Neural cell (in vitro differentiated cells): ENCODE measurements around the gene DPP6. TPM values are rescaled to one million over a fixed set of nuclear protein-coding genes. Genes with fewer than 3 reads are reported as not detected.

Experiments used
- H2AFZ ChIP-seq: fragments of 200-600, 300-800 bp; sonication (generic), shearing (Covaris generic); 2 replicates; pipeline ENCODE4 v1.6.0; 2014; ENCODE audit warnings: low read depth, mild to moderate bottlenecking, antibody characterized with exemption, low read length, moderate library complexity
- H3F3A ChIP-seq: fragments of 200-600 bp; shearing (Covaris generic); 2 replicates; pipeline ENCODE4 v1.6.1; 2016; ENCODE audit warnings: mild to moderate bottlenecking, moderate library complexity, mixed read lengths, antibody characterized with exemption, low read length; ENCODE audit not compliant: insufficient read depth, poor library complexity, severe bottlenecking
- H3K27ac ChIP-seq: fragments of 200-600, 300-800 bp; sonication (generic), shearing (Covaris generic); 2 replicates; pipeline ENCODE4 v1.5.1; 2014; ENCODE audit warnings: mild to moderate bottlenecking, low read length, moderate library complexity
- H3K27me3 ChIP-seq: fragments of 300-800, 200-600 bp; sonication (generic), shearing (Covaris generic); 2 replicates; pipeline ENCODE4 v1.6.0; 2014; ENCODE audit warnings: mild to moderate bottlenecking, low read depth, low read length, moderate library complexity; ENCODE audit not compliant: insufficient read depth
- H3K36me3 ChIP-seq: fragments of 300-800, 200-600 bp; sonication (generic), shearing (Covaris generic); 2 replicates; pipeline ENCODE4 v1.5.1; 2014; ENCODE audit warnings: mild to moderate bottlenecking, antibody characterized with exemption, low read length, moderate library complexity; ENCODE audit not compliant: insufficient read depth
- H3K4me2 ChIP-seq: fragments of 300-800, 200-600 bp; sonication (generic), shearing (Covaris generic); 2 replicates; pipeline ENCODE4 v1.6.0; 2014; ENCODE audit warnings: mild to moderate bottlenecking, low read length
- H3K4me3 ChIP-seq: fragments of 300-800, 200-600 bp; sonication (generic), shearing (Covaris generic); 2 replicates; pipeline ENCODE4 v1.5.1; 2014; ENCODE audit warnings: mild to moderate bottlenecking, low read length, moderate library complexity
- H3K79me2 ChIP-seq: fragments of 200-600 bp; shearing (Covaris generic); replicated peaks from 2 replicates; pipeline ENCODE4 v1.6.0; 2014; ENCODE audit warnings: mild to moderate bottlenecking, low read length, moderate library complexity; ENCODE audit not compliant: insufficient read depth
- H3K9ac ChIP-seq: fragments of 300-800, 200-600 bp; sonication (generic), shearing (Covaris generic); 2 replicates; pipeline ENCODE4 v1.6.1; 2016; ENCODE audit warnings: mild to moderate bottlenecking, low read length, mixed read lengths
- H3K9me2 ChIP-seq: fragments of 200-600 bp; shearing (Covaris generic); 2 replicates; pipeline ENCODE4 v1.6.1; 2016; ENCODE audit warnings: mild to moderate bottlenecking, low read length, mixed read lengths; ENCODE audit not compliant: insufficient read depth
- H3K9me3 ChIP-seq: fragments of 200-600, 300-800 bp; sonication (generic), shearing (Covaris generic); 2 replicates; pipeline ENCODE4 v1.6.1; 2016; ENCODE audit warnings: mild to moderate bottlenecking, mixed run types, low read length, moderate library complexity, mixed read lengths
- H4K20me1 ChIP-seq: fragments of 200-600 bp; shearing (Covaris generic); 2 replicates; pipeline ENCODE4 v1.6.1; 2016; ENCODE audit warnings: mild to moderate bottlenecking, mixed run types; ENCODE audit not compliant: insufficient read depth
- CTCF ChIP-seq: fragments of 450-650 bp; IDR thresholded peaks from 2 replicates; pipeline ENCODE4 v1.5.1; 2014; ENCODE audit warnings: antibody characterized with exemption, mild to moderate bottlenecking, moderate library complexity; ENCODE audit not compliant: poor library complexity, severe bottlenecking
- EP300 ChIP-seq: fragments of 450-650 bp; conservative IDR thresholded peaks from 2 replicates; pipeline ENCODE4 v1.6.1; 2014; ENCODE audit warnings: antibody characterized with exemption, mild to moderate bottlenecking, moderate library complexity; ENCODE audit not compliant: poor library complexity, severe bottlenecking
- EZH2 ChIP-seq: fragments of 200-600, 300-800 bp; shearing (Covaris generic), sonication (generic); IDR thresholded peaks from 2 replicates; pipeline ENCODE4 v1.6.1; 2014; ENCODE audit warnings: antibody characterized with exemption, low read length, borderline replicate concordance, mild to moderate bottlenecking; ENCODE audit not compliant: insufficient read depth, poor library complexity, severe bottlenecking
- MXI1 ChIP-seq: fragments of 450-650 bp; conservative IDR thresholded peaks from 2 replicates; pipeline ENCODE4 v1.6.1; 2014; ENCODE audit warnings: antibody characterized with exemption, mild to moderate bottlenecking; ENCODE audit not compliant: poor library complexity, severe bottlenecking
- POLR2AphosphoS5 ChIP-seq: IDR thresholded peaks from 2 replicates; pipeline ENCODE4 v1.6.1; 2012
- RAD21 ChIP-seq: fragments of 450-650 bp; conservative IDR thresholded peaks from 2 replicates; pipeline ENCODE4 v1.6.1; 2014; ENCODE audit warnings: antibody characterized with exemption, mild to moderate bottlenecking, moderate library complexity
- REST ChIP-seq: IDR thresholded peaks from 2 replicates; pipeline ENCODE4 v1.6.1; 2012; ENCODE audit warnings: borderline replicate concordance
- SMC3 ChIP-seq: fragments of 450-650 bp; conservative IDR thresholded peaks from 2 replicates; pipeline ENCODE4 v1.6.1; 2014; ENCODE audit warnings: antibody characterized with exemption, mild to moderate bottlenecking, moderate library complexity; ENCODE audit not compliant: poor library complexity
- TAF1 ChIP-seq: IDR thresholded peaks from 2 replicates; pipeline ENCODE4 v1.6.1; 2012; ENCODE audit warnings: low read depth
- polyA plus RNA-seq: library from polyadenylated mRNA; depleted of rRNA; stranded (reverse); fragments of >200 nt; gene quantifications from 2 replicates; pipeline ENCODE4 v1.2.3, GENCODE V29; 2014

Gene DPP6
- polyA plus RNA-seq, 1 donor from 2014 or later, result 20.4 TPM

DNA sequence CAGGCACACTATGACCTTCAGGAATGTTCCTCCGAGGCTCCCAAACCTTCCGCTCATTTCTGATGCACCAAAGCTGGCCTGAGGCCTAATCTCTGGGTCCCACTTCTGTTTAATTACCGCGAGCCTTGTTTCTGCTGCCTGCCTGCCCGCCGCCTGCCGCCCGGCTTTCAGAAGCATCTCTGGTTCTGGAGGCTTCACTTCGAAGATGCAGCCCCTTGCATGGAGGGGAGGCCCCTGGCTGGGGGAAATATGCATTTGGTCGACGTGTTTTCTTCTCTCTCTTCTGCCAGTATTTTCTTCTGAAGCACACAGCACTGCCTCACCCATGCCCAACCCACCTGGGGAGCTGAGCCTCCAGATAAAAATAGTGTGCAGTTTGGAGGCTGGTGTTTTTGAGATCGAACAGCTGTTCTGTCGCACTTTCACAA lies 783.8 kb downstream of the DPP6 start:
- H3K36me3 ChIP-seq, result peaks cover 3% of the 10 kb centered on the region
- no peak overlapping the region for H2AFZ ChIP-seq
- no peaks in the 10 kb centered on the region for H3F3A ChIP-seq
- no peak overlapping the region for H3K4me3 ChIP-seq
- H4K20me1 ChIP-seq, result no peaks in the 10 kb centered on the region
- H3K9me2 ChIP-seq, result no peaks in the 10 kb centered on the region
- no peaks in the 10 kb centered on the region for H3K79me2 ChIP-seq
- no peak overlapping the region for H3K9ac ChIP-seq
- H3K27ac ChIP-seq, result no peak overlapping the region
- H3K4me2 ChIP-seq, result no peak overlapping the region
- TF ChIP-seq SMC3 (no peak), EP300 (no peak), REST (no peak), TAF1 (no peak), MXI1 (no peak), RAD21 (no peak), CTCF (no peak), EZH2 (no peak), POLR2AphosphoS5 (no peak)
- no peaks in the 10 kb centered on the region for H3K27me3 ChIP-seq
- no peaks in the 10 kb centered on the region for H3K9me3 ChIP-seq

DNA sequence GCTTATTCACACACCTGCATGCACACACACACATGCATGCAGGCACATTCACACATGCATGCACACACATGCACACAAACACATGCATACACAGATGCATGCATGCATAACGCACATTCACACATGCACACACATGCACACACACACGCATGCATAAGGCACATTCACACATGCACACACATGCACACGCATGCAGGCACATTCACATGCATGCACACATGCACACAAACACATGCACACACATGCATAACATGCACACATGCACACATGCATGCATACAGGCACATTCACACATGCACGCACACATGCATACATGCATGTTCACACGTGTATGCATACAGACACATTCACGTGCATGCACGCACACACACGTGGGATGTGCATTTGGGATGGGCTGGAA lies 784.9 kb downstream of the DPP6 start:
- Histone ChIP-seq H3K4me3 (no peak overlapping the region), H3K27ac (no peak overlapping the region), H2AFZ (no peak overlapping the region), H3K79me2 (no peaks in the 10 kb centered on the region), H3K36me3 (peaks cover 3% of the 10 kb centered on the region), H3K27me3 (no peaks in the 10 kb centered on the region), H3K9ac (no peak overlapping the region), H3K9me2 (no peaks in the 10 kb centered on the region), H4K20me1 (no peaks in the 10 kb centered on the region), H3K4me2 (no peak overlapping the region), H3K9me3 (no peaks in the 10 kb centered on the region), H3F3A (no peaks in the 10 kb centered on the region)
- no peak for TF ChIP-seq EP300
- no peak for TF ChIP-seq TAF1
- TF ChIP-seq RAD21, result no peak
- TF ChIP-seq EZH2, result no peak
- TF ChIP-seq REST, result no peak
- TF ChIP-seq MXI1, result no peak
- TF ChIP-seq CTCF, result no peak
- no peak for TF ChIP-seq SMC3
